GM12872 (cell line): Measurements from ENCODE around the gene ADAMTS3.

Experiments
- TF ChIP-seq, protein P1 (sequence below): IDR thresholded peaks from 3 replicates; pipeline ENCODE4 v1.5.1; 2011; ENCODE audit warnings: low read depth, mild to moderate bottlenecking, low read length, moderate library complexity; ENCODE audit not compliant: insufficient read depth

The ADAMTS3 gene

GRCh38 chr4:72378901-72379300 lies 190.1 kb downstream of the ADAMTS3 start:
- TF ChIP-seq, protein P1, sequence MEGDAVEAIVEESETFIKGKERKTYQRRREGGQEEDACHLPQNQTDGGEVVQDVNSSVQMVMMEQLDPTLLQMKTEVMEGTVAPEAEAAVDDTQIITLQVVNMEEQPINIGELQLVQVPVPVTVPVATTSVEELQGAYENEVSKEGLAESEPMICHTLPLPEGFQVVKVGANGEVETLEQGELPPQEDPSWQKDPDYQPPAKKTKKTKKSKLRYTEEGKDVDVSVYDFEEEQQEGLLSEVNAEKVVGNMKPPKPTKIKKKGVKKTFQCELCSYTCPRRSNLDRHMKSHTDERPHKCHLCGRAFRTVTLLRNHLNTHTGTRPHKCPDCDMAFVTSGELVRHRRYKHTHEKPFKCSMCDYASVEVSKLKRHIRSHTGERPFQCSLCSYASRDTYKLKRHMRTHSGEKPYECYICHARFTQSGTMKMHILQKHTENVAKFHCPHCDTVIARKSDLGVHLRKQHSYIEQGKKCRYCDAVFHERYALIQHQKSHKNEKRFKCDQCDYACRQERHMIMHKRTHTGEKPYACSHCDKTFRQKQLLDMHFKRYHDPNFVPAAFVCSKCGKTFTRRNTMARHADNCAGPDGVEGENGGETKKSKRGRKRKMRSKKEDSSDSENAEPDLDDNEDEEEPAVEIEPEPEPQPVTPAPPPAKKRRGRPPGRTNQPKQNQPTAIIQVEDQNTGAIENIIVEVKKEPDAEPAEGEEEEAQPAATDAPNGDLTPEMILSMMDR, result no peak

DNA sequence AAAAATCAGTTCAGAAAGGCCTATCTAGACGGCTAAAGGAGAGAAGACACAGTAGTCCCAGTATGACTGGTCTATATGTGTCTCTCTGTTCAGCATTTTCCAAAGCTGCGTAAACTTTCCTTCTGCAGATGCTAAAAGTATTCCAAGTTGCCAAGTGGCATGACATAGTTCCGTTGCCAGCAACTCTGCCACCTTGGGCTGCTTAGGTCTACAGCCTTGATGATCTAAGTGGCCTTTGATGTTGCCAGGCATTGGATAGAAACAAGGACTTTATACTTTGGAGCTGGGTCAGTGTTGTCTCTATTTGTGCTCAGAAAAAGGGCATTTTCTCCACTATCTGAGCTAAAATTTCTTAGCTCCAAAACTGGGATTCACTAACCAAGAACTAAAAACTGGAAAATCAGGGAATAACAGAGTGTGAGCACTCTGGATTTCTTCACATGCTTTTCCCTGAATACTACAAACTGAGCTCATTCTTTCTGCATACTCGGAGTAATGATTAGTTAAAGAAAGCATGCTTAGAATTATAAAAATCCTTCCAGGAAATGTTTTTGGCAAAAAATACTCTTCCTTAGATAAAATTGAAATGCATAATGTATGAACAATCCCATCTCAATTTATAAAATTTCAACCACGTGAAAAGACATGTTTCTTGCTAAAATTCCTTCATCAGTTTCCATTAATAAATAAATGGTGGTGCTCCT lies 191.4 kb downstream of the ADAMTS3 start:
- TF ChIP-seq, protein P1, result no peak

DNA sequence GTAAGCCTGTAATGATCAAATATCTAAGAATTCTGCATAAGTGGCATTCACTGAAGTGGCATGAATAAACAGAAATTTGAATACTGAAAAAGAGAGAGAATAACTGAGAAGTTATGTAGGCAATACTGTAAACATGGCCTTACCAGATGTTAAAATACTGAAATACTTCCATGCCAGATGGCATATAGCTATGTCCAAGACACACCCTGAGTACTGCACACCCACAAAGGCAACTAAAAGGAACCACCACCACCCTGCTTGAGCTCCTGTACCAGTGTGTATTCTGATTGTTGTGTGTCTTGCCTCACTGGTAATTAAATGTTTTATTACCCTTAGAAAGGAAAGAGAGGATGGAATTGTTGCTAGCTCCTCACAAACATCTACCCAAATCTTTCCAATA lies 192.1 kb downstream of the ADAMTS3 start:
- TF ChIP-seq, protein P1, result no peak

- TF ChIP-seq, protein P1, result no peak
Observed at GRCh38 chr4:72375073-72375736, 193.8 kb downstream of the ADAMTS3 start.

DNA sequence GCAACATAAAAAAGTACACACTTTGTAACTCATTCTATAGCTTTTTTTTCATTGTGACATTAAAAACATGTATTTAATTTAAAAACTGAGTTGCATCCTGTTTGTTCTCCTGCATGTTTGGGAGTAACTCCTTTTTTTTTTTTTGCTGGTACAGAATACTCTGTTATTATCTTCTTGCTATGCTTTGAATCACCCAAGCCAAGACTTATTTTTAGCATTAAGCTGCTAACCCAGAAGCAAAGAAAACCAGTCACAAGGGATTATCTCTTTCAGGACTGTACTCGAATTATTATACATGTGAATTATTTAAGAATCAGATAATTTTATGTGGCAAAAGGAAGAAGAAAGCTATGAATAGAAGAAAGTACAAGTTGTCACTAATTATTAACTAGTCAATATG lies 194.9 kb downstream of the ADAMTS3 start:
- TF ChIP-seq, protein P1, result no peak

DNA sequence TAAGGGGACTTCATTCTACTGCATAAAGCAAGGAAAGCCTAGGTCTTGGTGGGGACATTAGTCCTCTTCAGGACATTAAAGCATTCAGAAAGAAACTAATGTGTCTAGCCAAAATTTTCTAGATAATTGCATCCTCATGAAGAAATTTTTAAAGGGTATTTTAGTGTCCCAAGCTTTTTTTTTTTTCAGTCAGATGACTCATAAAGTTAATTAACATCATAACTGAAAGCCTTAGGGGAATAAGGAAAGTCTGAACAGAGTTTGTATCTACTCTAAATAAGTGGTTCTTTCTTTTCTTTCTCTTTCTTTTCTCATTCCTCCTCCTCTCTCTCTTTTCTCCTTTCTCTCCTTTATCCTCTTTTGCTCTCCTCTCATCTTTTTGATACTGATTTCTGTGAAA lies 202.4 kb downstream of the ADAMTS3 start:
- TF ChIP-seq, protein P1, result no peak

- TF ChIP-seq, protein P1, result no peak
Observed at GRCh38 chr4:72365981-72366380, 203.0 kb downstream of the ADAMTS3 start.
